ENCODE data around the gene ARHGEF3.

The ARHGEF3 gene

GRCh38 chr3:56739036-56739435 is 62.7 kb downstream of the ARHGEF3 start:
- DNase-seq (ENCODE audit: extremely low spot score): no peak
- TF ChIP-seq PKNOX1 (IDR thresholded peaks at IDR 0.05) (no peak), CTBP1 (IDR thresholded peaks at IDR 0.05; ENCODE audit: borderline replicate concordance) (no peak), ARNT (IDR thresholded peaks at IDR 0.05) (no peak), FOXK2 (IDR thresholded peaks at IDR 0.05) (no peak), LEF1 (IDR thresholded peaks at IDR 0.05; ENCODE audit: borderline replicate concordance) (no peak), HDGF (IDR thresholded peaks at IDR 0.05; ENCODE audit: borderline replicate concordance) (no peak), SP1 (IDR thresholded peaks at IDR 0.05) (no peak), TARDBP (IDR thresholded peaks at IDR 0.05) (no peak), ZNF384 (IDR thresholded peaks at IDR 0.05) (no peak), FOXA1 (IDR thresholded peaks at IDR 0.05) (no peak), SUZ12 (IDR thresholded peaks at IDR 0.05) (no peak), BHLHE40 (IDR thresholded peaks at IDR 0.05; ENCODE audit: borderline replicate concordance) (no peak), L3MBTL2 (conservative IDR thresholded peaks at IDR 0.05) (no peak), NFRKB (IDR thresholded peaks at IDR 0.05) (no peak), FOXM1 (IDR thresholded peaks at IDR 0.05; ENCODE audit: borderline replicate concordance) (no peak), ELF4 (IDR thresholded peaks at IDR 0.05) (no peak)
- POLR2A ChIA-PET: no interaction called here
- CTCF ChIA-PET: no interaction called here

- CTCF ChIA-PET: interaction anchor here (0.6 to 0.7 kb wide), 2 partner anchors 255 to 412 kb away, joined by 3 to 5 read pairs; no protein-coding TSS in a partner anchor
- TF ChIP-seq PKNOX1 (IDR thresholded peaks at IDR 0.05): no peak
- TF ChIP-seq CTBP1 (IDR thresholded peaks at IDR 0.05; ENCODE audit: borderline replicate concordance): no peak
- no peak for TF ChIP-seq ELF4 (IDR thresholded peaks at IDR 0.05)
- no peak for TF ChIP-seq TARDBP (IDR thresholded peaks at IDR 0.05)
- no peak for TF ChIP-seq BHLHE40 (IDR thresholded peaks at IDR 0.05; ENCODE audit: borderline replicate concordance)
- no peak for TF ChIP-seq LEF1 (IDR thresholded peaks at IDR 0.05; ENCODE audit: borderline replicate concordance)
- TF ChIP-seq HDGF (IDR thresholded peaks at IDR 0.05; ENCODE audit: borderline replicate concordance): no peak
- TF ChIP-seq SP1 (IDR thresholded peaks at IDR 0.05): no peak
- TF ChIP-seq FOXK2 (IDR thresholded peaks at IDR 0.05): no peak
- TF ChIP-seq FOXM1 (IDR thresholded peaks at IDR 0.05; ENCODE audit: borderline replicate concordance): no peak
- TF ChIP-seq SUZ12 (IDR thresholded peaks at IDR 0.05): no peak
- no peak for TF ChIP-seq ZNF384 (IDR thresholded peaks at IDR 0.05)
- TF ChIP-seq FOXA1 (IDR thresholded peaks at IDR 0.05): no peak
- no peak for TF ChIP-seq NFRKB (IDR thresholded peaks at IDR 0.05)
- TF ChIP-seq ARNT (IDR thresholded peaks at IDR 0.05): no peak
- no peak for TF ChIP-seq L3MBTL2 (conservative IDR thresholded peaks at IDR 0.05)
- no peak for DNase-seq (ENCODE audit: extremely low spot score)
- POLR2A ChIA-PET: no interaction called here
Measured at GRCh38 chr3:56737006-56737405, 64.7 kb downstream of the ARHGEF3 start.

- ChIA-PET POLR2A (no interaction called here), CTCF (no interaction called here)
- DNase-seq (ENCODE audit: extremely low spot score): no peak
- TF ChIP-seq ARNT (IDR thresholded peaks at IDR 0.05) (no peak), BHLHE40 (IDR thresholded peaks at IDR 0.05; ENCODE audit: borderline replicate concordance) (no peak), FOXA1 (IDR thresholded peaks at IDR 0.05) (no peak), NFRKB (IDR thresholded peaks at IDR 0.05) (no peak), SP1 (IDR thresholded peaks at IDR 0.05) (no peak), LEF1 (IDR thresholded peaks at IDR 0.05; ENCODE audit: borderline replicate concordance) (no peak), PKNOX1 (IDR thresholded peaks at IDR 0.05) (no peak), CTBP1 (IDR thresholded peaks at IDR 0.05; ENCODE audit: borderline replicate concordance) (no peak), TARDBP (IDR thresholded peaks at IDR 0.05) (no peak), FOXK2 (IDR thresholded peaks at IDR 0.05) (no peak), L3MBTL2 (conservative IDR thresholded peaks at IDR 0.05) (no peak), ELF4 (IDR thresholded peaks at IDR 0.05) (no peak), ZNF384 (IDR thresholded peaks at IDR 0.05) (no peak), HDGF (IDR thresholded peaks at IDR 0.05; ENCODE audit: borderline replicate concordance) (no peak), SUZ12 (IDR thresholded peaks at IDR 0.05) (no peak), FOXM1 (IDR thresholded peaks at IDR 0.05; ENCODE audit: borderline replicate concordance) (no peak)
Measured at GRCh38 chr3:56732109-56732508, 69.6 kb downstream of the ARHGEF3 start.

GRCh38 chr3:56725175-56725574 is 76.6 kb downstream of the ARHGEF3 start:
- CTCF ChIA-PET: no interaction called here
- no peak for DNase-seq (ENCODE audit: extremely low spot score)
- TF ChIP-seq FOXM1 (IDR thresholded peaks at IDR 0.05; ENCODE audit: borderline replicate concordance): no peak
- TF ChIP-seq NFRKB (IDR thresholded peaks at IDR 0.05): no peak
- no peak for TF ChIP-seq FOXK2 (IDR thresholded peaks at IDR 0.05)
- no peak for TF ChIP-seq SP1 (IDR thresholded peaks at IDR 0.05)
- no peak for TF ChIP-seq TARDBP (IDR thresholded peaks at IDR 0.05)
- no peak for TF ChIP-seq L3MBTL2 (conservative IDR thresholded peaks at IDR 0.05)
- no peak for TF ChIP-seq PKNOX1 (IDR thresholded peaks at IDR 0.05)
- no peak for TF ChIP-seq ARNT (IDR thresholded peaks at IDR 0.05)
- no peak for TF ChIP-seq ELF4 (IDR thresholded peaks at IDR 0.05)
- TF ChIP-seq CTBP1 (IDR thresholded peaks at IDR 0.05; ENCODE audit: borderline replicate concordance): no peak
- TF ChIP-seq SUZ12 (IDR thresholded peaks at IDR 0.05): no peak
- no peak for TF ChIP-seq FOXA1 (IDR thresholded peaks at IDR 0.05)
- TF ChIP-seq ZNF384 (IDR thresholded peaks at IDR 0.05): no peak
- TF ChIP-seq HDGF (IDR thresholded peaks at IDR 0.05; ENCODE audit: borderline replicate concordance): no peak
- TF ChIP-seq BHLHE40 (IDR thresholded peaks at IDR 0.05; ENCODE audit: borderline replicate concordance): no peak
- no peak for TF ChIP-seq LEF1 (IDR thresholded peaks at IDR 0.05; ENCODE audit: borderline replicate concordance)
- POLR2A ChIA-PET: no interaction called here

GRCh38 chr3:56724676-56725075 is 77.1 kb downstream of the ARHGEF3 start:
- DNase-seq (ENCODE audit: extremely low spot score): no peak
- TF ChIP-seq BHLHE40 (IDR thresholded peaks at IDR 0.05; ENCODE audit: borderline replicate concordance) (no peak), NFRKB (IDR thresholded peaks at IDR 0.05) (no peak), LEF1 (IDR thresholded peaks at IDR 0.05; ENCODE audit: borderline replicate concordance) (no peak), FOXA1 (IDR thresholded peaks at IDR 0.05) (no peak), TARDBP (IDR thresholded peaks at IDR 0.05) (no peak), FOXK2 (IDR thresholded peaks at IDR 0.05) (no peak)
- CTCF ChIA-PET: no interaction called here
- POLR2A ChIA-PET: no interaction called here
